Uterus (tissue), 2 donors: ENCODE results near the gene LMBRD1.

Experiments used
- CTCF ChIP-seq, 4 experiments: fragments of 200-600 bp in 2 of 4; fragments of 450-650 bp in 2 of 4; sonication (generic) in 2 of 4; IDR thresholded peaks; one replicate each; pipeline ENCODE4 v1.5.1; 2016 to 2019; ENCODE audit warnings: antibody characterized with exemption in 4 of 4, mild to moderate bottlenecking in 2 of 4, moderate library complexity in 1 of 4
- POLR2A ChIP-seq, 2 donors: fragments of 450-650 bp; IDR thresholded peaks; one replicate each; pipeline ENCODE4 v1.6.1; 2016; ENCODE audit warnings: antibody characterized with exemption in 2 of 2, mild to moderate bottlenecking in 1 of 2, moderate library complexity in 1 of 2

- TF ChIP-seq POLR2A (IDR thresholded peaks at IDR 0.05) (no peak), CTCF (IDR thresholded peaks at IDR 0.05) (no peak)
Observed at GRCh38 chr6:69816569-69816968, 19.8 kb upstream of the LMBRD1 start.
